ENCODE data around the gene SPTB. TPM values are rescaled to one million over a fixed set of nuclear protein-coding genes. Genes with fewer than 3 reads are reported as not detected.

SPTB gene
- total and polyA plus RNA-seq, 2 experiments from 2014 or later: 1.1 to 1.7 TPM

DNA sequence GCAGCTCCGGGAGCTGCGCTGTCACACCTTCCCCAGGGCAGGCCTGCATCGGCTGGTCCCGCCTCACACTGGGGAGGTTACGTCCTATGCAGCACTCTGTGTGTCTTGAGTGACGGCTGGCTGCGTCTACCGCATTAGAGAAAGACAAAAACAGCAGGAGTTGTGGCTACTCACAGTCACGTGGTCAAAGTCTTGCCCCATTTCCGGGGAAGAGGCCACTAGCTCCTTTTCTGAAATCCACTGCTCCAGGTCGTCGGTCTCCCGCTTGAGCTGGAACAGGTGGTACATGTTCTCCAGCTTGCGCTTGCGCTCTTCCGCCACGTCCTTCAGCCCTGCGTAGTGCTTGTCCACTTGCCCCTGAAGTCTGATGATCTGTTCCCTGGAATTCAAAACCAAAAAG, 106.7 kb downstream of the SPTB start:
- H3K27me3 ChIP-seq: no peaks in the 10 kb centered on the region
- DNase-seq (ENCODE audit: low spot score): no peak
- no peaks in the 10 kb centered on the region for H3K9me3 ChIP-seq (ENCODE audit: low read depth)
- no peak overlapping the region for H3K4me2 ChIP-seq
- no peaks in the 10 kb centered on the region for H4K20me1 ChIP-seq (ENCODE audit: insufficient read depth, poor library complexity, severe bottlenecking)
- no peaks in the 10 kb centered on the region for H3K9me2 ChIP-seq (replicated peaks; ENCODE audit: insufficient read depth)
- H3K4me1 ChIP-seq (ENCODE audit: insufficient read depth): no peaks in the 10 kb centered on the region
- H2AFZ ChIP-seq: no peak overlapping the region
- H3K4me3 ChIP-seq: no peak overlapping the region
- TF ChIP-seq EZH2 (IDR thresholded peaks at IDR 0.05; ENCODE audit: borderline replicate concordance): no peak
- TF ChIP-seq EZH2phosphoT487 (IDR thresholded peaks at IDR 0.05; ENCODE audit: low read depth, severe bottlenecking, unreplicated experiment): no peak
- no peak for TF ChIP-seq CTCF (IDR thresholded peaks at IDR 0.05; ENCODE audit: poor library complexity)
- WGBS (ENCODE audit: low lambda C conversion rate, missing lambda C conversion rate): 95% methylated on average over 18 of the region's 18 CpGs
- H3K79me2 ChIP-seq: no peaks in the 10 kb centered on the region
- no peak overlapping the region for H3K27ac ChIP-seq
- H3K36me3 ChIP-seq (replicated peaks; ENCODE audit: insufficient read depth, low read depth): no peaks in the 10 kb centered on the region

- Histone ChIP-seq H3K9me3 (ENCODE audit: low read depth) (no peaks in the 10 kb centered on the region), H3K4me2 (no peak overlapping the region), H2AFZ (no peak overlapping the region), H3K27ac (no peak overlapping the region), H3K4me3 (no peak overlapping the region), H3K27me3 (no peaks in the 10 kb centered on the region), H3K79me2 (no peaks in the 10 kb centered on the region), H3K4me1 (ENCODE audit: insufficient read depth) (no peaks in the 10 kb centered on the region), H3K9me2 (replicated peaks; ENCODE audit: insufficient read depth) (no peaks in the 10 kb centered on the region), H4K20me1 (ENCODE audit: insufficient read depth, poor library complexity, severe bottlenecking) (no peaks in the 10 kb centered on the region), H3K36me3 (replicated peaks; ENCODE audit: insufficient read depth, low read depth) (no peaks in the 10 kb centered on the region)
- no peak for DNase-seq (ENCODE audit: low spot score)
- no peak for TF ChIP-seq EZH2phosphoT487 (IDR thresholded peaks at IDR 0.05; ENCODE audit: low read depth, severe bottlenecking, unreplicated experiment)
- TF ChIP-seq CTCF (IDR thresholded peaks at IDR 0.05; ENCODE audit: poor library complexity): no peak
- TF ChIP-seq EZH2 (IDR thresholded peaks at IDR 0.05; ENCODE audit: borderline replicate concordance): no peak
- WGBS (ENCODE audit: low lambda C conversion rate, missing lambda C conversion rate): 94% methylated on average over 36 of the region's 36 CpGs
Observed at GRCh38 chr14:64772397-64772950, 107.2 kb downstream of the SPTB start.

- H3K9me3 ChIP-seq (ENCODE audit: low read depth): no peaks in the 10 kb centered on the region
- no peaks in the 10 kb centered on the region for H4K20me1 ChIP-seq (ENCODE audit: insufficient read depth, poor library complexity, severe bottlenecking)
- no peak overlapping the region for H3K4me2 ChIP-seq
- no peak for DNase-seq (ENCODE audit: low spot score)
- H3K27me3 ChIP-seq: no peaks in the 10 kb centered on the region
- no peak overlapping the region for H3K27ac ChIP-seq
- no peaks in the 10 kb centered on the region for H3K4me1 ChIP-seq (ENCODE audit: insufficient read depth)
- TF ChIP-seq EZH2 (IDR thresholded peaks at IDR 0.05; ENCODE audit: borderline replicate concordance) (no peak), CTCF (IDR thresholded peaks at IDR 0.05; ENCODE audit: poor library complexity) (no peak), EZH2phosphoT487 (IDR thresholded peaks at IDR 0.05; ENCODE audit: low read depth, severe bottlenecking, unreplicated experiment) (no peak)
- H3K36me3 ChIP-seq (replicated peaks; ENCODE audit: insufficient read depth, low read depth): no peaks in the 10 kb centered on the region
- 97% methylated on average over 2 of the region's 2 CpGs for WGBS (ENCODE audit: low lambda C conversion rate, missing lambda C conversion rate)
- no peaks in the 10 kb centered on the region for H3K9me2 ChIP-seq (replicated peaks; ENCODE audit: insufficient read depth)
- no peak overlapping the region for H3K4me3 ChIP-seq
- H3K79me2 ChIP-seq: no peaks in the 10 kb centered on the region
- H2AFZ ChIP-seq: no peak overlapping the region
Observed at GRCh38 chr14:64771161-64771560, 108.5 kb downstream of the SPTB start.

Measured in hepatocyte (in vitro differentiated cells).